HG02571 (cell line): ENCODE data around the gene SMIM11.
"Not testable (repeated sequence)": the region's sequence is repeated elsewhere in the genome, so short reads cannot be mapped to it uniquely, and the experiment has no call there.

Experiments
- ATAC-seq: cut with Tn5 transposase; IDR thresholded peaks from one replicate; pipeline ENCODE4 v1.9.1; 2021; ENCODE audit warnings: mild to moderate bottlenecking, moderate library complexity; ENCODE audit not compliant: unreplicated experiment

SMIM11 gene

GRCh38 chr21:34407294-34407693, 32.0 kb downstream of the SMIM11 start:
- ATAC-seq = not testable (repeated sequence)

- not testable (repeated sequence) for ATAC-seq
Observed at GRCh38 chr21:34417448-34418077, 42.3 kb downstream of the SMIM11 start.

- ATAC-seq = not testable (repeated sequence)
Observed at GRCh38 chr21:34423805-34424204, 48.5 kb downstream of the SMIM11 start, which contains the start of gene SMIM34. Gene SMIM34 (minus strand): TSS chr21:34423951. CDS start chr21:34423839, 112 bp downstream.

GRCh38 chr21:34427339-34427738, 52.0 kb downstream of the SMIM11 start:
- not testable (repeated sequence) for ATAC-seq

- ATAC-seq = not testable (repeated sequence)
Observed at GRCh38 chr21:34428441-34428840, 53.1 kb downstream of the SMIM11 start.

- ATAC-seq = not testable (repeated sequence)
Observed at GRCh38 chr21:34429710-34430109, 54.4 kb downstream of the SMIM11 start.
